RWPE2 (cell line): ENCODE results near the gene EVC.

Experiments
- ATAC-seq: fragments of 200-7000 bp; cut with Tn5 transposase; 3 replicates; pipeline ENCODE4 v1.9.1; 2021; ENCODE audit warnings: low read depth
- DNase-seq: peaks from one replicate; pipeline ENCODE4 v3.0.0-alpha.2; 2020; ENCODE audit warnings: low spot score
- H3K27ac ChIP-seq: fragments of 450-650 bp; 2 replicates; pipeline ENCODE4 v1.5.1; 2017; ENCODE audit warnings: mild to moderate bottlenecking; ENCODE audit not compliant: poor library complexity, severe bottlenecking
- H3K27me3 ChIP-seq: fragments of 250-450 bp; sonication (Bioruptor Pico); 2 replicates; pipeline ENCODE4 v1.5.1; 2021; ENCODE audit warnings: mild to moderate bottlenecking, moderate library complexity; ENCODE audit not compliant: insufficient read depth, poor library complexity, severe bottlenecking
- H3K36me3 ChIP-seq: fragments of 250-450 bp; sonication (Bioruptor Pico); 2 replicates; pipeline ENCODE4 v1.5.1; 2020; ENCODE audit warnings: low read depth, mild to moderate bottlenecking, moderate library complexity
- H3K4me1 ChIP-seq: fragments of 250-450 bp; sonication (Bioruptor Pico); 2 replicates; pipeline ENCODE4 v1.5.1; 2021; ENCODE audit warnings: mild to moderate bottlenecking, moderate library complexity; ENCODE audit not compliant: insufficient read depth, poor library complexity, severe bottlenecking
- H3K4me3 ChIP-seq: fragments of 250-450 bp; sonication (Bioruptor Pico); 2 replicates; pipeline ENCODE4 v1.5.1; 2021; ENCODE audit warnings: mild to moderate bottlenecking, moderate library complexity; ENCODE audit not compliant: severe bottlenecking
- H3K9me3 ChIP-seq: fragments of 250-450 bp; sonication (Bioruptor Pico); 2 replicates; pipeline ENCODE4 v1.5.1; 2021; ENCODE audit warnings: mild to moderate bottlenecking, moderate library complexity; ENCODE audit not compliant: severe bottlenecking
- TF ChIP-seq, protein P1 (sequence below): fragments of 450-650 bp; IDR thresholded peaks from one replicate; pipeline ENCODE4 v1.5.1; 2017; ENCODE audit warnings: mild to moderate bottlenecking, moderate library complexity; ENCODE audit not compliant: poor library complexity, severe bottlenecking

EVC gene

DNA sequence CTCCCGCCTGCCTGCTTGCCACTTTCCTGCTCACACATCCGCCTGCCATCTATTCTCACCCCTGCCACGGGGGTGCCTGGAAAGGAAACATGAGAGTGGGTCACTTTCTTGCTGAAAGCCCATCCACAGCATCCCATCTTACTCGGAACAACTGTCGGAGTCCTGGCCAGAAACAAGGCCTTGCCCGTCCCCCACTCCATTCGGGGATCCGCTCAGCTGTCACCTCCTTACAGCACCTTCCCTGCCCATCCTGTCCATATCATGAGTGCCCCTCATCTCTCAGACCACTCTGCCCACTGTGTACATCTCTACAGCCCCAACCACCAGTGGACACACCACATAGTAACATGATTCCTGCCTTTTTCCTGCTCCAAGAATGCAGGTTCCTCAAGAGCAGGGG lies 9.0 kb upstream of the EVC start:
- ATAC-seq = no peak

DNA sequence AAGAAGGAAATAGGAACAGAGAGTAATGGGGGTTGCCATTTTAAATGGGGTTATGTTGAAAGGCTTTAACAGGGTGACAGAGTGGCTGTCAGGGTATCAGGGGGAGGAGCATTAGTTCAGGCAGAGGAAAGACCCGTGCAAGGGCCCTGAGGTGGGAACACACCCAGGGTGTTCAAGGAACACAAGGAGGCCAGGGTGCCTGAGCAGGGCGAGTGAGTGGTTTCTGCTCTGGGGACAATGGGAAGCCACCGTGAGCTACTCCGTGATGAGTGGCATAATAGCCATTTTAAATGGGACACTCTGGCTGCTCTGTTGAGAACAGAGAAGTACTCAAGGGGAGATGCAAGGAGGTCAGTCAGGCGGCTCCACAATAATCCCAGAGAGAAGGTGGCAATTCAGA lies 7.2 kb upstream of the EVC start:
- peaks cover 6% of the 10 kb centered on the region for H3K4me1 ChIP-seq
- ATAC-seq (no peak), DNase-seq (no peak)
- H3K36me3 ChIP-seq = peaks cover 14% of the 10 kb centered on the region; the same call in 1 of the 2 replicates
- H3K27ac ChIP-seq = no peak overlapping the region
- TF ChIP-seq, protein P1, sequence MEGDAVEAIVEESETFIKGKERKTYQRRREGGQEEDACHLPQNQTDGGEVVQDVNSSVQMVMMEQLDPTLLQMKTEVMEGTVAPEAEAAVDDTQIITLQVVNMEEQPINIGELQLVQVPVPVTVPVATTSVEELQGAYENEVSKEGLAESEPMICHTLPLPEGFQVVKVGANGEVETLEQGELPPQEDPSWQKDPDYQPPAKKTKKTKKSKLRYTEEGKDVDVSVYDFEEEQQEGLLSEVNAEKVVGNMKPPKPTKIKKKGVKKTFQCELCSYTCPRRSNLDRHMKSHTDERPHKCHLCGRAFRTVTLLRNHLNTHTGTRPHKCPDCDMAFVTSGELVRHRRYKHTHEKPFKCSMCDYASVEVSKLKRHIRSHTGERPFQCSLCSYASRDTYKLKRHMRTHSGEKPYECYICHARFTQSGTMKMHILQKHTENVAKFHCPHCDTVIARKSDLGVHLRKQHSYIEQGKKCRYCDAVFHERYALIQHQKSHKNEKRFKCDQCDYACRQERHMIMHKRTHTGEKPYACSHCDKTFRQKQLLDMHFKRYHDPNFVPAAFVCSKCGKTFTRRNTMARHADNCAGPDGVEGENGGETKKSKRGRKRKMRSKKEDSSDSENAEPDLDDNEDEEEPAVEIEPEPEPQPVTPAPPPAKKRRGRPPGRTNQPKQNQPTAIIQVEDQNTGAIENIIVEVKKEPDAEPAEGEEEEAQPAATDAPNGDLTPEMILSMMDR = no peak
- H3K4me3 ChIP-seq = no peak overlapping the region
- H3K27me3 ChIP-seq = no peaks in the 10 kb centered on the region
- H3K9me3 ChIP-seq = no peaks in the 10 kb centered on the region

More for the DNA sequence above, 9.0 kb upstream of the EVC start:
- Histone ChIP-seq H3K4me3 (no peak overlapping the region), H3K36me3 (peaks cover 17% of the 10 kb centered on the region; the same call in 1 of the 2 replicates), H3K27me3 (no peaks in the 10 kb centered on the region), H3K9me3 (no peaks in the 10 kb centered on the region), H3K4me1 (no peaks in the 10 kb centered on the region), H3K27ac (no peak overlapping the region)
- TF ChIP-seq, protein P1 = no peak
- no peak for DNase-seq

DNA sequence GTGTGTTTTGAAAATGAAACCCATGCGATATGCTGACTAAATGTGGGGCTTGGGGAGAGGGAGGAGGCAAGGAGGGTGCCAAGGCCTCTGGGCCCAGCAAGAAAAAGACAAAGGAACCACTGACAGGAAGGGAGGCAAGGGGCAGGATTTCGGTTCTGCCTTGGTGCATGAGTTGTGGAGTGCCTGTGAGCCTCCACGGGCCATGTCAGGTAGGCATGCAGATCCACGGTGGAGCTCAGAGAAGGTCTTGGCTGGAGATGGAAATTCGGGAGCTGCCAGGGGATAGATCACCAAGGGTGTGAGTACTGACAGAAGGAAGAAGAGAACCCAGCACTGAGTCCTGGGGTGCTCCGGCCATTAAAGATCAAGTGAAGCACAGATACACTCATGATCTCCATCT lies 6.7 kb upstream of the EVC start:
- H3K4me3 ChIP-seq = no peak overlapping the region
- no peak for DNase-seq
- H3K4me1 ChIP-seq = peaks cover 6% of the 10 kb centered on the region
- H3K36me3 ChIP-seq = peaks cover 14% of the 10 kb centered on the region; the same call in 1 of the 2 replicates
- TF ChIP-seq, protein P1 = no peak
- H3K27me3 ChIP-seq = no peaks in the 10 kb centered on the region
- H3K9me3 ChIP-seq = no peaks in the 10 kb centered on the region
- no peak overlapping the region for H3K27ac ChIP-seq
- ATAC-seq = no peak

DNA sequence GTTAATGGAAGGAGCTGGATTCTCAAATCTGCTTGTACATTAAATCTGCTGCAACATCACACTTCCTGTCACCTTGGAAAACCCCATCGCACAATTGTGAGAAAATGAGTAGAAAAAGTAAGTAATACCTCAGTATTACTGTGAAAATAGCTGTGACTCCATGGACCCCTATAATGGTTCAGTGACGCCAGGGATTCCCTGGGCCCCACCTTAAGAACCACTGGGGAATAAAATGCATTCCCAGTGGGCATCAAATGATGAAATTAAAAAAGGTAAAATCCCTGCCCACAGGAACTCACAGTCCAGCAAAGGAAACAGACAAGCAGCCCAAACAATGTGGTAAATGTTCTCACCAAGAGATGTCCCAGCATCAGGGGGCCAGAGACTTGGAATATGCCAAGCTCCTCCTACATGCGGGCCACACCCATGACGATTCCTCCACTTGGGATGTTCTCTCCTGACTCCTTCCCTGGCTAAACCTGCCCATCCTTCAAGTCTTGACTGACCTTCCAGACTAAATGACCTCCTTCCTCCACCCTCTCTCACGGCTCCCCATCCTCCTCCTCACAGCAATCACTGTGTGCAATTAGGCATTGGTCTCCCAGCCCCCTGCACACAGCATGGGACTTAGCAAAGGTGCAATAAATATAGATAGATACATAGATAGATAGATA lies 5.2 kb upstream of the EVC start:
- Histone ChIP-seq H3K27me3 (no peaks in the 10 kb centered on the region), H3K4me3 (no peak overlapping the region), H3K36me3 (peaks cover 14% of the 10 kb centered on the region; the same call in 1 of the 2 replicates), H3K9me3 (no peaks in the 10 kb centered on the region), H3K4me1 (peaks cover 17% of the 10 kb centered on the region), H3K27ac (no peak overlapping the region)
- ATAC-seq (no peak), DNase-seq (no peak)
- TF ChIP-seq, protein P1 = no peak
